ENCODE data around the gene GPR25. TPM values are rescaled to one million over a fixed set of nuclear protein-coding genes. Genes with fewer than 3 reads are reported as not detected.

The GPR25 gene
- total RNA-seq, 2 donors from 2014 or later = 1.3 TPM; not detected in 1

DNA sequence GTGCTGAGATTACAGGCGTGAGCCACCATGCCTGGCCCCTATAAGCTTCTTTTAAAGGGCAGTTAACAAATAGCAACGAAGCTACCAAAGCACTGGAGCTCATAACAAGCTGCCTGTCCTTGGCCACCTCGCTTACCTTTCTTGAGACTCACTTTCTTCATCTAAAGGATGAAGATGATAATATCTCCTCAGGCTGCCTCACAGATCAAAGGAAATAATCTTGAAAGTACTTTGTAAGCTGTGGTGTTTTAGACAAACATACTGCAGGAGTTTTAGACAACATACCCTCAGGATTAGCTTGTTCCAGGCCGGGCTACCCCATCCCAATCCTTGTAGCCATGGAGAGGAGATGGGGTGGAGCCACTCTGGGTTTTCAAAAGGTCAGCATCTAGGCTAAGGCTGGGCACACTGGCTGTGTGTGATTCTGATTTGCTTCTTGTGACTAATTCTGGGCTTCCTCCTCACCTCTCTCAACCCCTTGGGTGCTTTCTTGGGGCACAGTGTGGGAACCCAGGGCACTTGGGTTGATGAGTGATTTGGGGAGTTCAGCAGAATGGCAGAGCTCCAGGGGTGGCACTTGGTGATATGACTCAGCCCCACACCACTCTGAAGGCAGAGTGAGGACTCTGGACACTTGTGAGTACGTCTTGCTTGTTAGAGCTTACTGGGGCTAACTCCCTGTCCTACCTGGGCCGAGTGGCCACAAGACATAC, 5.2 kb downstream of the GPR25 start:
- H3K27ac ChIP-seq = no peak overlapping the region
- WGBS, 2 donors = 69 to 74% methylated on average over 6 of the region's 6 CpGs
- DNase-seq = no peak
- no peaks in the 10 kb centered on the region for H3K9me3 ChIP-seq
- ATAC-seq = no peak
- no peaks in the 10 kb centered on the region for H3K36me3 ChIP-seq (replicated peaks in 1 of 2; ENCODE audit: insufficient read depth in 1 of 2, low read depth in 2 of 2)
- H3K4me3 ChIP-seq = no peak overlapping the region
- peaks cover 0 to 13% of the 10 kb centered on the region in 2 donors for H3K27me3 ChIP-seq
- intact Hi-C loops (cut with DNase I) = no loop called here
- no peak for TF ChIP-seq POLR2A (IDR thresholded peaks at IDR 0.05)
- TF ChIP-seq, protein P1, sequence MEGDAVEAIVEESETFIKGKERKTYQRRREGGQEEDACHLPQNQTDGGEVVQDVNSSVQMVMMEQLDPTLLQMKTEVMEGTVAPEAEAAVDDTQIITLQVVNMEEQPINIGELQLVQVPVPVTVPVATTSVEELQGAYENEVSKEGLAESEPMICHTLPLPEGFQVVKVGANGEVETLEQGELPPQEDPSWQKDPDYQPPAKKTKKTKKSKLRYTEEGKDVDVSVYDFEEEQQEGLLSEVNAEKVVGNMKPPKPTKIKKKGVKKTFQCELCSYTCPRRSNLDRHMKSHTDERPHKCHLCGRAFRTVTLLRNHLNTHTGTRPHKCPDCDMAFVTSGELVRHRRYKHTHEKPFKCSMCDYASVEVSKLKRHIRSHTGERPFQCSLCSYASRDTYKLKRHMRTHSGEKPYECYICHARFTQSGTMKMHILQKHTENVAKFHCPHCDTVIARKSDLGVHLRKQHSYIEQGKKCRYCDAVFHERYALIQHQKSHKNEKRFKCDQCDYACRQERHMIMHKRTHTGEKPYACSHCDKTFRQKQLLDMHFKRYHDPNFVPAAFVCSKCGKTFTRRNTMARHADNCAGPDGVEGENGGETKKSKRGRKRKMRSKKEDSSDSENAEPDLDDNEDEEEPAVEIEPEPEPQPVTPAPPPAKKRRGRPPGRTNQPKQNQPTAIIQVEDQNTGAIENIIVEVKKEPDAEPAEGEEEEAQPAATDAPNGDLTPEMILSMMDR (IDR thresholded peaks at IDR 0.05) = no peak
- peaks cover 10% of the 10 kb centered on the region for H3K4me1 ChIP-seq

DNA sequence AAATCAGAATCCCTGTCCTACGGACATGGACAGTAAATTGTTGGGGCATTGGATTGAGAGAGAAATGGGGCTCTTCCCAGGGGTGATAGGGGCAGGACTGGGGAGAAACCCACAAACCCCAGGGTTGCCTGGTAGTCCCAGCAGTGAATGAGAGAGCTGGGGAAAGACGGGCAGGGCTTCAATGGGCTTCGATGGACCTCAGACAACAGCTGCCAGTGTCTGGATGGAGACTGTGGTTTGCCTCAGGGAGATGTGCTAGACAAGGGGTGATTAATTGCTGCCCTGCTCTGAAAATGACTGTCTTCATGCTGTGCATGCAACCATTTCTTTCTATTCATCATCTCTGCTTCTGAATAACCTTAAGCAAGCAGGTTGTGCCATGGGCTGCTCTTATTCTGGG, 7.4 kb downstream of the GPR25 start:
- no peak overlapping the region for H3K4me3 ChIP-seq
- no peak for ATAC-seq
- intact Hi-C loops (cut with DNase I) = no loop called here
- H3K4me1 ChIP-seq = no peaks in the 10 kb centered on the region
- TF ChIP-seq POLR2A (IDR thresholded peaks at IDR 0.05) = no peak
- TF ChIP-seq, protein P1 (IDR thresholded peaks at IDR 0.05) = no peak
- no peaks in the 10 kb centered on the region for H3K9me3 ChIP-seq
- H3K36me3 ChIP-seq (replicated peaks in 1 of 2; ENCODE audit: insufficient read depth in 1 of 2, low read depth in 2 of 2) = no peaks in the 10 kb centered on the region
- WGBS, 2 donors = 71 to 81% methylated on average over 3 of the region's 3 CpGs
- no peak overlapping the region for H3K27ac ChIP-seq
- no peaks in the 10 kb centered on the region for H3K27me3 ChIP-seq
- no peak for DNase-seq

DNA sequence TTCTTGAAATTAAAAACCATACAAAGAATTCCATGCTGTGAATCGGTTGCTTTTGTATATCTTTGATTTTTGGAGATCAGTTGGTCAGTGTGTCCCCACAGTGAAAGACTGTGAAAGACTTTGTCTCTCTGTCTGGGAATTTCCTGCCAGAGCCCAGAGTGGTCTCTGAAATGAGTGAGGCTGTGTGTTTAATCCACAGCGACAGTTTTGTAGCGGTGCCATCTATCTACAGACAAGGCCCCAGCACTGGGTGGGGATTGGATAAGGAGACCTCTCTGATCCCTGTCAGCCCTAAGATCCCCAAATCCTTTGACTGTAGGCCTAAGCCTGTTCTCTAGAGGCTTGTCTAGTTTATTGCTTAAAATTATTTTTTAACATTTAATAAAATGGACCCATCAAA, 10.3 kb downstream of the GPR25 start:
- ATAC-seq (no peak), DNase-seq (no peak)
- H3K9me3 ChIP-seq = no peaks in the 10 kb centered on the region
- no peak overlapping the region for H3K27ac ChIP-seq
- TF ChIP-seq POLR2A (IDR thresholded peaks at IDR 0.05) = no peak
- TF ChIP-seq, protein P1 (IDR thresholded peaks at IDR 0.05) = no peak
- no peaks in the 10 kb centered on the region for H3K27me3 ChIP-seq
- no peaks in the 10 kb centered on the region for H3K4me1 ChIP-seq
- WGBS, 2 donors = 89 to 90% methylated on average over 3 of the region's 3 CpGs
- H3K4me3 ChIP-seq = no peak overlapping the region
- intact Hi-C loops (cut with DNase I) = no loop called here
- no peaks in the 10 kb centered on the region for H3K36me3 ChIP-seq (replicated peaks in 1 of 2; ENCODE audit: insufficient read depth in 1 of 2, low read depth in 2 of 2)

DNA sequence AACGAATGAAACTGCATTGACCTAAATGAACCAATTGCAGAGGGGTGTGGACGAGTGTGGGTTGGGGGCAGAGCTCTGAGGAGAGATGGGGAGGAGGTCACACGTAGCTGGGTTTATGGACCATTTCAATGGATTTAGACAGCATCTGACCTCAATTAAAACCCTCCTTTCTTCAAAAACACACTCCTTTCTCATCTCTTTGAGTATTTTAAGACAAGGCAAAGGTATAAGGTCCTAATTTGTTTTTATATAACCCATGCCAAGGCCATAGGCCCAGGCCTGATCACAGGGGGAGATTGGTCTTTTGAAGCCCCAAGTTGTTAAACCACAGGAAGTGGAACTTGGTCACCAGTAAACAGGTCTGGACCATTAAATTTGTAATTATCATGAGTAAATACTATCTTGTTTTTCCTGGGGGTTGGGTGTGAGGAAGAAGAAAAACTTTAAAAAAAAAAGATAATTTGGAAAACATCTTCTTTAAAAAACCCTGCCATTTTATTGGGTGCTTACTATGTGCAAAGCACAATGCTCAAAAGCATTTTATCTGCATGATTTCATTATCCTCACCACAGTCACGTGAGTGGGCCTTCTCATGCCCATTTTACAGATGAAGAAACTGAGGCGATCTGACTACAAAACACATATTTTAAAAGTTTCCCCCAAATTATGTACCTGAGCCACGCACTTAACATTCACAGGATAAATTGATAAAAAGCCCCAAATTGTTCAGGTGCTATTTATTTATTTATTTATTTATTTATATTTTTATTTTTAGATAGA, 13.0 kb downstream of the GPR25 start:
- H3K27ac ChIP-seq = no peak overlapping the region
- 80 to 85% methylated on average over 6 of the region's 6 CpGs for WGBS, 2 donors
- intact Hi-C loops (cut with DNase I) = no loop called here
- peaks cover 5% of the 10 kb centered on the region for H3K4me1 ChIP-seq
- H3K4me3 ChIP-seq = no peak overlapping the region
- H3K9me3 ChIP-seq = no peaks in the 10 kb centered on the region
- DNase-seq = no peak
- H3K36me3 ChIP-seq (replicated peaks in 1 of 2; ENCODE audit: insufficient read depth in 1 of 2, low read depth in 2 of 2) = no peaks in the 10 kb centered on the region
- no peak for ATAC-seq
- H3K27me3 ChIP-seq = no peaks in the 10 kb centered on the region
- TF ChIP-seq POLR2A (IDR thresholded peaks at IDR 0.05) = no peak
- TF ChIP-seq, protein P1 (IDR thresholded peaks at IDR 0.05) = no peak
